Measurements from ENCODE around the gene SYNM.
"Not testable (repeated sequence)": the region's sequence is repeated elsewhere in the genome, so short reads cannot be mapped to it uniquely, and the experiment has no call there.

GRCh38 chr15:99075059-99075652 lies 29.7 kb upstream of the SYNM start:
- TF ChIP-seq EZH2 (IDR thresholded peaks at IDR 0.05; ENCODE audit: insufficient read depth, poor library complexity, severe bottlenecking); EZH2phosphoT487 (IDR thresholded peaks at IDR 0.05; ENCODE audit: insufficient read depth, low read depth): not testable (repeated sequence)

Measured in GM23248 (cell line).